SK-N-SH (cell line): Measurements from ENCODE around the gene PGK2. TPM values are rescaled to one million over a fixed set of nuclear protein-coding genes. Genes with fewer than 3 reads are reported as not detected.

Source experiments
- CTCF ChIA-PET: fragments of 300-600, 350-600 bp; formaldehyde crosslinking; extraction: SDS; loops from one replicate; lab custom pipeline; 2021; lab: Yijun Ruan, JAX
- POLR2A ChIA-PET: fragments of 350-600 bp; sonication (Branson Sonifier 250); formaldehyde crosslinking; extraction: SDS; loops from one replicate; lab custom pipeline; 2020; ENCODE audit warnings: antibody characterized with exemption, inconsistent platforms; lab: Yijun Ruan, JAX
- DNase-seq: peaks from one replicate; pipeline ENCODE4 v3.0.0; 2012
- H2AFZ ChIP-seq: fragments of 200-600 bp; sonication (generic); 2 replicates; pipeline ENCODE4 v1.8.1; 2016; ENCODE audit warnings: antibody characterized with exemption, mild to moderate bottlenecking, low read depth
- H3F3A ChIP-seq: fragments of 200-600 bp; sonication (generic); replicated peaks from 2 replicates; pipeline ENCODE3; 2016; ENCODE audit warnings: antibody characterized with exemption, mild to moderate bottlenecking; ENCODE audit not compliant: insufficient read depth
- H3K27ac ChIP-seq, 2 experiments: fragments of 200-500 bp in 1 of 2; fragments of 200-600 bp in 1 of 2; sonication (Bioruptor generic) in 1 of 2; sonication (generic), shearing (Covaris generic) in 1 of 2; 2 replicates each; pipeline versions ENCODE4 v1.5.1 to v1.6.1; 2014 to 2016; ENCODE audit warnings: low read depth in 2 of 2, inconsistent platforms in 1 of 2, low read length in 1 of 2, mild to moderate bottlenecking in 1 of 2, mixed read lengths in 1 of 2
- H3K27me3 ChIP-seq: fragments of 200-600 bp; sonication (generic), shearing (Covaris generic); 2 replicates; pipeline ENCODE4 v1.6.1; 2016; ENCODE audit warnings: mixed run types; ENCODE audit not compliant: insufficient read depth
- H3K36me3 ChIP-seq, 2 experiments: fragments of 200-500 bp in 1 of 2; fragments of 200-600 bp in 1 of 2; sonication (Bioruptor generic) in 1 of 2; sonication (generic) in 1 of 2; replicated peaks in 1 of 2; 2 replicates each; pipeline versions ENCODE3 to v1.5.1; 2014 to 2016; ENCODE audit warnings: low read length in 1 of 2, mild to moderate bottlenecking in 1 of 2; ENCODE audit not compliant: insufficient read depth in 2 of 2, control insufficient read depth in 1 of 2
- H3K4me1 ChIP-seq, 2 experiments: fragments of 200-500 bp in 1 of 2; fragments of 200-600 bp in 1 of 2; sonication (Bioruptor generic) in 1 of 2; sonication (generic), shearing (Covaris generic) in 1 of 2; 2 replicates each; pipeline versions ENCODE4 v1.5.1 to v1.6.1; 2014 to 2016; ENCODE audit warnings: low read depth in 1 of 2, low read length in 1 of 2, mixed run types in 1 of 2; ENCODE audit not compliant: insufficient read depth in 2 of 2, control insufficient read depth in 1 of 2
- H3K4me2 ChIP-seq: fragments of 200-600 bp; sonication (generic), shearing (Covaris generic); 2 replicates; pipeline ENCODE4 v1.6.1; 2017; ENCODE audit warnings: mixed run types
- H3K4me3 ChIP-seq, 2 experiments: fragments of 200-500 bp in 1 of 2; fragments of 200-600 bp in 1 of 2; sonication (Bioruptor generic) in 1 of 2; sonication (generic), shearing (Covaris generic) in 1 of 2; 2 replicates each; pipeline versions ENCODE4 v1.5.1 to v1.8.1; 2014 to 2016; ENCODE audit warnings: low read depth in 2 of 2, inconsistent platforms in 1 of 2, low read length in 1 of 2, mild to moderate bottlenecking in 1 of 2, mixed read lengths in 1 of 2, moderate library complexity in 1 of 2
- H3K79me2 ChIP-seq: fragments of 200-600 bp; sonication (generic); 2 replicates; pipeline ENCODE4 v1.8.1; 2017; ENCODE audit warnings: mild to moderate bottlenecking; ENCODE audit not compliant: insufficient read depth
- H3K9ac ChIP-seq: fragments of 200-600 bp; sonication (generic); 2 replicates; pipeline ENCODE4 v1.6.1; 2017; ENCODE audit warnings: mixed run types
- H3K9me2 ChIP-seq: fragments of 200-600 bp; sonication (generic); 2 replicates; pipeline ENCODE4 v1.6.1; 2017; ENCODE audit warnings: mixed run types
- H3K9me3 ChIP-seq: fragments of 200-600 bp; sonication (generic); 2 replicates; pipeline ENCODE4 v1.6.1; 2017; ENCODE audit warnings: mixed run types, mild to moderate bottlenecking, moderate library complexity
- H4K20me1 ChIP-seq: fragments of 200-600 bp; sonication (generic); 2 replicates; pipeline ENCODE4 v1.6.1; 2017; ENCODE audit warnings: mild to moderate bottlenecking, mixed run types; ENCODE audit not compliant: insufficient read depth
- CHD2 ChIP-seq: fragments of 150-350 bp; IDR thresholded peaks from 2 replicates; pipeline ENCODE4 v1.6.1; 2018; ENCODE audit warnings: low read length; ENCODE audit not compliant: partially characterized antibody
- CTCF ChIP-seq: fragments of 200-600 bp; sonication (generic); IDR thresholded peaks from 2 replicates; pipeline ENCODE4 v1.6.1; 2017; ENCODE audit warnings: antibody characterized with exemption, mild to moderate bottlenecking, moderate library complexity
- ELF1 ChIP-seq: IDR thresholded peaks from 2 replicates; pipeline ENCODE4 v1.4.0; 2012
- EP300 ChIP-seq, 2 experiments: IDR thresholded peaks; 2 replicates each; pipeline versions ENCODE4 v1.4.0 to v1.6.1; 2012; ENCODE audit warnings: borderline replicate concordance in 1 of 2, low read depth in 1 of 2, low read length in 1 of 2
- EZH2phosphoT487 ChIP-seq: fragments of 200-600 bp; sonication (generic); IDR thresholded peaks from 2 replicates; pipeline ENCODE4 v1.6.1; 2017; ENCODE audit warnings: low read depth, mixed run types, mild to moderate bottlenecking, antibody characterized with exemption, moderate library complexity, borderline replicate concordance
- FOSL2 ChIP-seq: IDR thresholded peaks from 2 replicates; pipeline ENCODE4 v1.4.0; 2012; ENCODE audit warnings: low read depth, mild to moderate bottlenecking, moderate library complexity, borderline replicate concordance
- FOXM1 ChIP-seq: IDR thresholded peaks from 2 replicates; pipeline ENCODE4 v1.4.0; 2012; ENCODE audit warnings: low read depth, mild to moderate bottlenecking
- GABPA ChIP-seq: IDR thresholded peaks from 2 replicates; pipeline ENCODE4 v1.4.0; 2012; ENCODE audit warnings: low read depth, mild to moderate bottlenecking
- GATA2 ChIP-seq: sonication (generic); formaldehyde crosslinking; IDR thresholded peaks from 2 replicates; pipeline ENCODE4 v1.5.0; 2020; ENCODE audit warnings: mild to moderate bottlenecking, missing genetic modification reagents
- JUND ChIP-seq: IDR thresholded peaks from 2 replicates; pipeline ENCODE4 v1.4.0; 2012
- NRF1 ChIP-seq: IDR thresholded peaks from 2 replicates; pipeline ENCODE4 v1.6.1; 2012; ENCODE audit warnings: low read depth, mild to moderate bottlenecking, low read length
- RFX5 ChIP-seq: IDR thresholded peaks from 2 replicates; pipeline ENCODE4 v1.6.1; 2012; ENCODE audit warnings: mild to moderate bottlenecking, improper control_type of control experiment, low read length
- RXRA ChIP-seq: IDR thresholded peaks from 2 replicates; pipeline ENCODE4 v1.4.0; 2012; ENCODE audit warnings: low read depth, mild to moderate bottlenecking, borderline replicate concordance
- SIN3A ChIP-seq: IDR thresholded peaks from 2 replicates; pipeline ENCODE4 v1.6.1; 2012; ENCODE audit warnings: low read depth, mild to moderate bottlenecking, low read length, moderate library complexity, borderline replicate concordance
- TAF1 ChIP-seq: IDR thresholded peaks from 2 replicates; pipeline ENCODE4 v1.6.1; 2012; ENCODE audit warnings: low read depth, mild to moderate bottlenecking, low read length, moderate library complexity, borderline replicate concordance
- TCF12 ChIP-seq: IDR thresholded peaks from 2 replicates; pipeline ENCODE4 v1.4.0; 2012
- TEAD4 ChIP-seq: IDR thresholded peaks from 2 replicates; pipeline ENCODE4 v1.4.0; 2012; ENCODE audit warnings: mild to moderate bottlenecking, borderline replicate concordance; ENCODE audit not compliant: insufficient read depth
- USF1 ChIP-seq: IDR thresholded peaks from 2 replicates; pipeline ENCODE4 v1.4.0; 2012; ENCODE audit warnings: low read depth, borderline replicate concordance
- YY1 ChIP-seq: IDR thresholded peaks from 2 replicates; pipeline ENCODE4 v1.4.0; 2012; ENCODE audit warnings: low read depth, mild to moderate bottlenecking
- WGBS: methylation state at CpG from one replicate; pipeline ENCODE4 v1.1.6; 2017; ENCODE audit warnings: low lambda C conversion rate; 5-methylcytosine and 5-hydroxymethylcytosine counted together
- polyA plus RNA-seq, 3 experiments: library from polyadenylated mRNA; depleted of rRNA; stranded (reverse); fragments of >200 nt; gene quantifications; 2 replicates each; pipeline ENCODE4 v1.2.3, GENCODE V29; 2012
- TF ChIP-seq, protein P1 (sequence below): IDR thresholded peaks from 2 replicates; pipeline ENCODE4 v1.4.0; 2012; ENCODE audit warnings: low read depth, borderline replicate concordance
- TF ChIP-seq, protein P2 (sequence below): IDR thresholded peaks from 2 replicates; pipeline ENCODE4 v1.4.0; 2012; ENCODE audit warnings: low read depth
- TF ChIP-seq, protein P3 (sequence below): fragments of 150-350 bp; IDR thresholded peaks from 2 replicates; pipeline ENCODE4 v1.6.1; 2017; ENCODE audit warnings: antibody characterized with exemption, low read length, low read depth, borderline replicate concordance

PGK2 gene
- polyA plus RNA-seq, 1 of the 3 experiments (the other 2 are of a cell fraction) = not detected

GRCh38 chr6:49772285-49772684, 14.8 kb downstream of the PGK2 start:
- Histone ChIP-seq H3K27ac (no peak overlapping the region), H3K79me2 (no peaks in the 10 kb centered on the region), H3K4me3 (no peak overlapping the region), H3K36me3 (no peaks in the 10 kb centered on the region), H3F3A (no peaks in the 10 kb centered on the region), H3K4me2 (no peak overlapping the region), H3K9me2 (no peaks in the 10 kb centered on the region), H4K20me1 (no peaks in the 10 kb centered on the region), H3K27me3 (no peaks in the 10 kb centered on the region), H2AFZ (no peak overlapping the region), H3K9ac (no peak overlapping the region), H3K9me3 (no peaks in the 10 kb centered on the region), H3K4me1 (no peaks in the 10 kb centered on the region)
- CTCF ChIA-PET = no interaction called here
- TF ChIP-seq TAF1 = no peak
- TF ChIP-seq, protein P1, sequence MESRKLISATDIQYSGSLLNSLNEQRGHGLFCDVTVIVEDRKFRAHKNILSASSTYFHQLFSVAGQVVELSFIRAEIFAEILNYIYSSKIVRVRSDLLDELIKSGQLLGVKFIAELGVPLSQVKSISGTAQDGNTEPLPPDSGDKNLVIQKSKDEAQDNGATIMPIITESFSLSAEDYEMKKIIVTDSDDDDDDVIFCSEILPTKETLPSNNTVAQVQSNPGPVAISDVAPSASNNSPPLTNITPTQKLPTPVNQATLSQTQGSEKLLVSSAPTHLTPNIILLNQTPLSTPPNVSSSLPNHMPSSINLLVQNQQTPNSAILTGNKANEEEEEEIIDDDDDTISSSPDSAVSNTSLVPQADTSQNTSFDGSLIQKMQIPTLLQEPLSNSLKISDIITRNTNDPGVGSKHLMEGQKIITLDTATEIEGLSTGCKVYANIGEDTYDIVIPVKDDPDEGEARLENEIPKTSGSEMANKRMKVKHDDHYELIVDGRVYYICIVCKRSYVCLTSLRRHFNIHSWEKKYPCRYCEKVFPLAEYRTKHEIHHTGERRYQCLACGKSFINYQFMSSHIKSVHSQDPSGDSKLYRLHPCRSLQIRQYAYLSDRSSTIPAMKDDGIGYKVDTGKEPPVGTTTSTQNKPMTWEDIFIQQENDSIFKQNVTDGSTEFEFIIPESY = no peak
- TF ChIP-seq YY1 = no peak
- TF ChIP-seq CTCF = no peak
- no peak for TF ChIP-seq JUND
- no peak for TF ChIP-seq USF1
- no peak for TF ChIP-seq FOXM1
- TF ChIP-seq, protein P2, sequence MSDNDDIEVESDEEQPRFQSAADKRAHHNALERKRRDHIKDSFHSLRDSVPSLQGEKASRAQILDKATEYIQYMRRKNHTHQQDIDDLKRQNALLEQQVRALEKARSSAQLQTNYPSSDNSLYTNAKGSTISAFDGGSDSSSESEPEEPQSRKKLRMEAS = no peak
- no peak for TF ChIP-seq EZH2phosphoT487
- TF ChIP-seq GABPA = no peak
- TF ChIP-seq TCF12 = no peak
- no peak for TF ChIP-seq SIN3A
- no peak for TF ChIP-seq TEAD4
- POLR2A ChIA-PET = no interaction called here
- no peak for DNase-seq
- 3% methylated on average over 5 of the region's 5 CpGs for WGBS

GRCh38 chr6:49766762-49767161, 20.3 kb downstream of the PGK2 start:
- Histone ChIP-seq H3K36me3 (no peaks in the 10 kb centered on the region), H3K79me2 (no peaks in the 10 kb centered on the region), H3K9me3 (no peaks in the 10 kb centered on the region), H3K27me3 (no peaks in the 10 kb centered on the region), H3K9ac (no peak overlapping the region), H3K4me3 (no peak overlapping the region), H3K4me1 (no peaks in the 10 kb centered on the region), H4K20me1 (no peaks in the 10 kb centered on the region), H3F3A (no peaks in the 10 kb centered on the region), H3K27ac (no peak overlapping the region), H3K4me2 (no peak overlapping the region), H2AFZ (no peak overlapping the region), H3K9me2 (no peaks in the 10 kb centered on the region)
- no peak for DNase-seq
- POLR2A ChIA-PET = no interaction called here
- CTCF ChIA-PET = no interaction called here
- 3% methylated on average over 2 of the region's 2 CpGs for WGBS
- TF ChIP-seq TCF12 (no peak), SIN3A (no peak), FOSL2 (no peak), CHD2 (no peak), ELF1 (no peak), RFX5 (no peak), USF1 (no peak), EZH2phosphoT487 (no peak), GATA2 (no peak), RXRA (no peak), EP300 (IDR thresholded peaks at IDR 0.05; ENCODE audit: borderline replicate concordance in 1 of 2, low read depth in 1 of 2, low read length in 1 of 2) (no peak), NRF1 (no peak), YY1 (no peak)
- TF ChIP-seq, protein P3, sequence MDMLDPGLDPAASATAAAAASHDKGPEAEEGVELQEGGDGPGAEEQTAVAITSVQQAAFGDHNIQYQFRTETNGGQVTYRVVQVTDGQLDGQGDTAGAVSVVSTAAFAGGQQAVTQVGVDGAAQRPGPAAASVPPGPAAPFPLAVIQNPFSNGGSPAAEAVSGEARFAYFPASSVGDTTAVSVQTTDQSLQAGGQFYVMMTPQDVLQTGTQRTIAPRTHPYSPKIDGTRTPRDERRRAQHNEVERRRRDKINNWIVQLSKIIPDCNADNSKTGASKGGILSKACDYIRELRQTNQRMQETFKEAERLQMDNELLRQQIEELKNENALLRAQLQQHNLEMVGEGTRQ = no peak
- TF ChIP-seq, protein P2 = no peak
